B cell (primary cell): ENCODE measurements around the gene EGFLAM. TPM values are rescaled to one million over a fixed set of nuclear protein-coding genes. Genes with fewer than 3 reads are reported as not detected.

Source experiments
- ATAC-seq: fragments of 200-7000 bp; cut with Tn5 transposase; one replicate; pipeline ENCODE4 v1.10.0; 2021; ENCODE audit warnings: low read depth, mild to moderate bottlenecking, moderate number of reproducible peaks, moderate library complexity
- CTCF ChIA-PET: fragments of 350-600 bp; sonication (Branson Sonifier 250); formaldehyde crosslinking; loops from one replicate; lab custom pipeline; 2021; ENCODE audit warnings: antibody characterized with exemption, inconsistent platforms; lab: Charles Lee
- POLR2A ChIA-PET: fragments of 350-600 bp; sonication (Branson Sonifier 250); formaldehyde crosslinking; loops from one replicate; lab custom pipeline; 2021; ENCODE audit warnings: antibody characterized with exemption; lab: Charles Lee
- DNase-seq: peaks from one replicate; pipeline ENCODE4 v3.0.0; 2013
- H2AFZ ChIP-seq: 2 replicates; pipeline ENCODE4 v1.6.1; 2012; ENCODE audit warnings: mild to moderate bottlenecking, low read depth, low read length; ENCODE audit not compliant: insufficient read depth, poor library complexity, severe bottlenecking
- H3K27ac ChIP-seq, 2 donors: 1 replicate in 1 of 2; 2 replicates in 1 of 2; pipeline ENCODE4 v1.5.1; 2012 to 2013; ENCODE audit warnings: low read length in 2 of 2, mild to moderate bottlenecking in 2 of 2, moderate library complexity in 1 of 2
- H3K27me3 ChIP-seq, 4 experiments: fragments of 200-600 bp in 1 of 4; sonication (generic) in 1 of 4; replicated peaks in 1 of 4; 1 replicate in 2 of 4; 2 replicates in 2 of 4; pipeline versions ENCODE4 v1.6.1 to v1.7.0; 2013 to 2016; ENCODE audit warnings: low read length in 3 of 4, mild to moderate bottlenecking in 2 of 4, mixed read lengths in 1 of 4, moderate library complexity in 1 of 4; ENCODE audit not compliant: insufficient read depth in 4 of 4, control insufficient read depth in 3 of 4; ENCODE audit errors: control extremely low read depth in 1 of 4
- H3K36me3 ChIP-seq, 2 experiments: replicated peaks in 1 of 2; 1 replicate in 1 of 2; 2 replicates in 1 of 2; pipeline versions ENCODE4 v1.6.1 to v1.7.1; 2013; ENCODE audit warnings: low read length in 1 of 2; ENCODE audit not compliant: insufficient read depth in 2 of 2, control insufficient read depth in 1 of 2; ENCODE audit errors: control extremely low read depth in 1 of 2, extremely low read depth in 1 of 2
- H3K4me1 ChIP-seq, 2 donors: fragments of 200-600 bp in 1 of 2; sonication (generic) in 1 of 2; 1 replicate in 1 of 2; 2 replicates in 1 of 2; pipeline versions ENCODE4 v1.5.1 to v1.6.1; 2013 to 2017; ENCODE audit warnings: low read length in 2 of 2; ENCODE audit not compliant: control insufficient read depth in 2 of 2, insufficient read depth in 2 of 2
- H3K4me2 ChIP-seq: replicated peaks from 2 replicates; pipeline ENCODE3; 2012; ENCODE audit warnings: mild to moderate bottlenecking, low read depth, low read length; ENCODE audit not compliant: poor library complexity, severe bottlenecking
- H3K4me3 ChIP-seq, 5 experiments: fragments of 200-600 bp in 1 of 5; sonication (generic) in 1 of 5; 1 replicate in 3 of 5; 2 replicates in 2 of 5; pipeline versions ENCODE4 v1.5.1 to v1.7.0; 2011 to 2016; ENCODE audit warnings: low read length in 4 of 5, mild to moderate bottlenecking in 4 of 5, low read depth in 2 of 5, control low read depth in 1 of 5, moderate library complexity in 1 of 5; ENCODE audit not compliant: insufficient read depth in 1 of 5; ENCODE audit errors: control extremely low read depth in 1 of 5, extremely low read depth in 1 of 5
- H3K79me2 ChIP-seq: fragments of 200-600 bp; sonication (generic); one replicate; pipeline ENCODE4 v1.6.0; 2016; ENCODE audit warnings: low read length; ENCODE audit not compliant: control insufficient read depth, insufficient read depth
- H3K9ac ChIP-seq: fragments of 200-600 bp; sonication (generic); 2 replicates; pipeline ENCODE4 v1.6.1; 2017; ENCODE audit warnings: mild to moderate bottlenecking, low read length, moderate library complexity
- H3K9me3 ChIP-seq, 3 donors: one replicate each; pipeline versions ENCODE4 v1.6.1 to v1.7.1; 2013; ENCODE audit warnings: low read length in 2 of 3; ENCODE audit not compliant: control insufficient read depth in 2 of 3, insufficient read depth in 1 of 3; ENCODE audit errors: control extremely low read depth in 1 of 3
- H4K20me1 ChIP-seq: 2 replicates; pipeline ENCODE4 v1.6.0; 2012; ENCODE audit warnings: mild to moderate bottlenecking, low read length; ENCODE audit not compliant: insufficient read depth, control insufficient read depth, poor library complexity, severe bottlenecking
- H3K27ac Mint-ChIP-seq: one replicate; pipeline ENCODE4 v1.8.0; 2021; ENCODE audit warnings: mixed read lengths
- H3K27me3 Mint-ChIP-seq: one replicate; pipeline ENCODE4 v1.8.0; 2021; ENCODE audit warnings: mixed read lengths
- H3K4me1 Mint-ChIP-seq: one replicate; pipeline ENCODE4 v1.8.0; 2021; ENCODE audit warnings: mixed read lengths
- H3K4me3 Mint-ChIP-seq: one replicate; pipeline ENCODE4 v1.8.0; 2021; ENCODE audit warnings: mixed read lengths
- H3K9me3 Mint-ChIP-seq: one replicate; pipeline ENCODE4 v1.8.0; 2022; ENCODE audit warnings: mixed read lengths; ENCODE audit not compliant: insufficient read depth
- CTCF ChIP-seq: fragments of 200-600 bp; IDR thresholded peaks from one replicate; pipeline ENCODE4 v1.8.0; 2022; ENCODE audit warnings: antibody characterized with exemption, mild to moderate bottlenecking
- EZH2 ChIP-seq: IDR thresholded peaks from 2 replicates; pipeline ENCODE4 v1.6.1; 2012; ENCODE audit warnings: borderline replicate concordance, low read depth, mild to moderate bottlenecking, moderate library complexity, low read length; ENCODE audit not compliant: insufficient read depth, poor library complexity, severe bottlenecking
- WGBS: methylation state at CpG from one replicate; pipeline ENCODE4 v1.1.5; 2013; ENCODE audit warnings: missing lambda C conversion rate; ENCODE audit not compliant: insufficient coverage; 5-methylcytosine and 5-hydroxymethylcytosine counted together
- intact Hi-C: fragments of 100-400 bp; cut with micrococcal nuclease; formaldehyde crosslinking; loops from one replicate; pipeline ENCODE4 v1.10.0; 2022
- polyA plus RNA-seq: library from polyadenylated mRNA; depleted of rRNA; stranded (reverse); fragments of >200 nt; gene quantifications from 2 replicates; pipeline ENCODE4 v1.2.3, GENCODE V29; 2012
- total RNA-seq, 2 donors: library from RNA; stranded (reverse); fragments of 120-200 nt in 1 of 2; gene quantifications; 1 replicate in 1 of 2; 2 replicates in 1 of 2; pipeline versions ENCODE4 v1.2.3 to v1.2.4, GENCODE V29; 2013 to 2022

Gene EGFLAM
- total and polyA plus RNA-seq, 2 donors (not counting 1 experiment from before 2014, with no cell fraction given) = not detected

GRCh38 chr5:38468202-38468673, 209.9 kb downstream of the EGFLAM start:
- peaks cover 49% of the 10 kb centered on the region for H3K27me3 Mint-ChIP-seq
- 96% methylated on average over 11 of the region's 12 CpGs for WGBS
- ChIA-PET CTCF (interaction anchor here (2.5 kb wide), 1 partner anchor 27 kb away, joined by 8 read pairs; no protein-coding TSS in a partner anchor), POLR2A (no interaction called here)
- no peak overlapping the region for H3K4me3 Mint-ChIP-seq
- TF ChIP-seq CTCF (no peak), EZH2 (no peak)
- H3K9me3 Mint-ChIP-seq = no peaks in the 10 kb centered on the region
- intact Hi-C loops = no loop called here
- ATAC-seq (no peak), DNase-seq (no peak)
- no peak overlapping the region for H3K4me2 ChIP-seq
- H3K4me3 ChIP-seq = no peak overlapping the region
- H3K9ac ChIP-seq = no peak overlapping the region
- H4K20me1 ChIP-seq = no peaks in the 10 kb centered on the region
- no peak overlapping the region for H3K27ac ChIP-seq
- no peaks in the 10 kb centered on the region for H3K36me3 ChIP-seq
- no peak overlapping the region for H2AFZ ChIP-seq
- H3K27ac Mint-ChIP-seq = no peak overlapping the region
- H3K27me3 ChIP-seq = peaks cover 0 to 70% (median 18%) of the 10 kb centered on the region in 4 experiments
- H3K9me3 ChIP-seq = peaks cover 0 to 43% (median 0%) of the 10 kb centered on the region in 3 donors
- H3K4me1 ChIP-seq = no peaks in the 10 kb centered on the region
- no peaks in the 10 kb centered on the region for H3K79me2 ChIP-seq
- H3K4me1 Mint-ChIP-seq = no peaks in the 10 kb centered on the region

DNA sequence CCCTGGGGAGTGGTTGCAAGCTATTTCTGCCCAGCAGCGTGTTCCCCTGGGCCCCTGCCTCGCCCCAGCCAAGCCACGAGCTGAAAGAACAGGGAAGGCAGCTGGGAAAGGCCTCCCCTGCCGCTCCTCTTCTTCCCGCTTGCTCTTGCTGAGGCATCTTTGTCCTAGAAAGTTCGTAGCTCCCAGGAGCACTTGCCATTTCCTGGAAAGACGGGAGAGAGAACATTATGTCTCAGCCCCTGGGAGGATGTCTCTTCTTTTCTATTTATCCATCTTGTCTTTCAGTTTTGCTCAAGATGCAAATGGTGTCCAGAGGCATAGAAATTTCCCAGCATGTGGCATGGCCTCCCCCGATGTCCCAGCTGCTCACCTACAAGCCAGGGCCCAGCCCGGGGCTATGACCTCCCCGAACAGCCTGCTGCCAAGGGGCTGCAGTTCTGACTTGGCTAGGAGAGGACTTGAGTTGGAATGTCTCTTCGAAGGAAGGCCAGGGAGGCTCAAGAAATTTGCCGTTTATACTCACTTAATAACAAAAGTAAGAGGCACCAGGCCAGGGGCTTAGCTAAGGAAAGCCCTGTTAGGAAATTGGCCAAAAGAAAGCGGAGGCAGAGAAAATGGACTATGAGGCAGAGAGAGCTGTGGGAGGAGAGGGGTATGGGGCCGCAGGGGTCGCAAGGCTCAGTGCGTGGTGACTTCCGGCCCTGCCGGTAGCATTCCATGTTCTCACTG, 210.8 kb downstream of the EGFLAM start:
- Mint-ChIP-seq H3K9me3 (no peaks in the 10 kb centered on the region), H3K27ac (no peak overlapping the region), H3K27me3 (peaks cover 50% of the 10 kb centered on the region), H3K4me1 (no peaks in the 10 kb centered on the region), H3K4me3 (no peak overlapping the region)
- peaks cover 0 to 67% (median 18%) of the 10 kb centered on the region in 4 experiments for H3K27me3 ChIP-seq
- DNase-seq = no peak
- H3K4me2 ChIP-seq = no peak overlapping the region
- H3K4me1 ChIP-seq = no peaks in the 10 kb centered on the region
- no peaks in the 10 kb centered on the region for H3K36me3 ChIP-seq
- ChIA-PET CTCF (interaction anchor here (2.5 kb wide), 1 partner anchor 28 kb away, joined by 8 read pairs; no protein-coding TSS in a partner anchor), POLR2A (no interaction called here)
- no peak overlapping the region for H3K4me3 ChIP-seq
- H3K79me2 ChIP-seq = no peaks in the 10 kb centered on the region
- no peaks in the 10 kb centered on the region for H4K20me1 ChIP-seq
- no peak overlapping the region for H2AFZ ChIP-seq
- H3K9me3 ChIP-seq = peaks cover 0 to 43% (median 0%) of the 10 kb centered on the region in 3 donors
- ATAC-seq = no peak
- H3K27ac ChIP-seq = no peak overlapping the region
- H3K9ac ChIP-seq = no peak overlapping the region
- WGBS = 78% methylated on average over 11 of the region's 18 CpGs
- intact Hi-C loops = no loop called here
- no peak for TF ChIP-seq EZH2
- TF ChIP-seq CTCF = no peak
